Measurements from ENCODE around the gene SRPK1. TPM values are rescaled to one million over a fixed set of nuclear protein-coding genes. Genes with fewer than 3 reads are reported as not detected.

Gene SRPK1
- total and polyA plus RNA-seq, 2 of the 8 experiments (the other 6 are each of a cell fraction or from before 2014, with no cell fraction given): 25.7 to 116 TPM

DNA sequence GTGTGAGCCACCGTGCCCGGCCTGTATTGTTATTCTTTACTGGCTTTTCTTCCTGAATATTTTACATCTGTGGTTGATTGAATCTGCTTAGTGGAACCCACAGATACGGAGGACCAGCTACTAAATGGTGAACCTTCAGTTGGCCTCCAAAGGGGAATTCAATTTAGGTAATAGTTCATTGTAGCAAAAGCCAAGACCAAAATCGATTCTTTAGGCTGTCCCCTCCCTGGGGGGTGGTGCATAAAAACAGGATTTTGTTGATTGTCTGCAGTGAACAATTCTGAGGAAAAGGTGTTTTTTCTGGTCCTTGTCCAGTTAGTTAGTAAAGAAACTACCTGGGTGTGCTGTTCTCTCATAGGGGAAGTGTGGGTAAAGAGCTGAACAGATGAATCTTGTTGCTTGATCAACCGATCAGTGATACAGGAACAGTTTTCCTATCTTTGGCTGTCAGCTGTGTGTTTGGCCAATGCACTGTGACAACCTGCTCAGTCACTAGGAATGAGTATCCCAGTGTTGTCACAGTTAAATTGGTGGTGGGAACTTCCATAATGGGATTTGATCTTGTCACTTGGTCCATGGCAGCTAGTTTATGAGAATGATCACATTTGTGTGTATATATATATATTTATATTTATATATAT, 96.2 kb downstream of the SRPK1 start (continued):
- TF ChIP-seq TCF12 (IDR thresholded peaks at IDR 0.05; ENCODE audit: low read depth, low read length): no peak
- no peak for TF ChIP-seq YY1 (IDR thresholded peaks at IDR 0.05; ENCODE audit: low read depth, low read length)
- TF ChIP-seq CTBP2 (IDR thresholded peaks at IDR 0.05; ENCODE audit: borderline replicate concordance, insufficient read depth, insufficient read length, low read length): no peak
